ENCODE data around the gene POLR2E. TPM values are rescaled to one million over a fixed set of nuclear protein-coding genes. Genes with fewer than 3 reads are reported as not detected.

POLR2E gene
- total and polyA plus RNA-seq, 2 of the 8 experiments (the other 6 are each of a cell fraction or from before 2014, with no cell fraction given) = 281 to 381 TPM

GRCh38 chr19:1054102-1055027 is 40.8 kb downstream of the POLR2E start:
- FAIRE-seq = no peak
- Histone ChIP-seq H3K9ac (replicated peaks in 1 of 4; ENCODE audit: extremely low read depth in 1 of 4, low read depth in 3 of 4, low read length in 3 of 4) (no peak overlapping the region), H3K27ac (ENCODE audit: low read depth, low read length) (no peak overlapping the region), H4K8ac (ENCODE audit: extremely low read depth, insufficient read depth, low read length) (no peak overlapping the region), H2BK15ac (ENCODE audit: low read length) (no peak overlapping the region), H3K27me3 (replicated peaks in 1 of 4; ENCODE audit: control insufficient read depth in 3 of 4, extremely low read depth in 1 of 4, insufficient read depth in 3 of 4, low read length in 3 of 4) (no peaks in the 10 kb centered on the region; a peak in 1 of 7 replicates), H2BK12ac (ENCODE audit: low read depth, low read length) (no peak overlapping the region), H2BK20ac (ENCODE audit: low read length) (no peak overlapping the region), H4K5ac (ENCODE audit: insufficient read length, low read depth, low read length) (no peak overlapping the region), H3K23me2 (ENCODE audit: low read depth, low read length) (peaks cover 3% of the 10 kb centered on the region; the same call in 1 of the 2 replicates), H2AFZ (ENCODE audit: low read length) (no peak overlapping the region), H2AK5ac (ENCODE audit: low read depth, low read length) (no peak overlapping the region), H4K20me1 (replicated peaks in 1 of 2; ENCODE audit: control insufficient read depth in 1 of 2, insufficient read depth in 2 of 2, low read length in 2 of 2) (no peaks in the 10 kb centered on the region), H4K91ac (replicated peaks; ENCODE audit: insufficient read length, low read length) (no peak overlapping the region), H3K36me3 (ENCODE audit: control insufficient read depth in 2 of 4, insufficient read depth in 4 of 4, low read length in 3 of 4) (peaks cover 0 to 46% (median 14%) of the 10 kb centered on the region in 4 experiments; a peak in 6 of 8 replicates), H3K9me3 (ENCODE audit: insufficient read depth in 2 of 2, low read depth in 1 of 2, low read length in 1 of 2) (peaks cover 35 to 51% of the 10 kb centered on the region in 2 experiments), H3K79me2 (ENCODE audit: control insufficient read depth in 1 of 2, insufficient read depth in 2 of 2, low read length in 2 of 2) (no peaks in the 10 kb centered on the region), H3K23ac (ENCODE audit: insufficient read length) (no peak overlapping the region), H3K4me2 (ENCODE audit: insufficient read depth in 1 of 2, low read depth in 2 of 2, low read length in 2 of 2) (no peak overlapping the region), H3K4me3 (ENCODE audit: extremely low read depth in 1 of 4, insufficient read depth in 2 of 4, low read depth in 3 of 4, low read length in 4 of 4) (no peak overlapping the region), H3K14ac (ENCODE audit: insufficient read length) (no peak overlapping the region), H2BK5ac (ENCODE audit: low read depth, low read length) (no peak overlapping the region), H2BK120ac (replicated peaks; ENCODE audit: low read depth, low read length) (no peak overlapping the region), H3K56ac (replicated peaks; ENCODE audit: insufficient read length, low read depth, low read length) (no peak overlapping the region), H3K79me1 (ENCODE audit: low read depth, low read length) (no peaks in the 10 kb centered on the region), H3K18ac (ENCODE audit: extremely low read depth, low read length) (no peak overlapping the region), H3K4ac (replicated peaks; ENCODE audit: insufficient read length, low read depth, low read length) (no peak overlapping the region), H3K4me1 (replicated peaks in 1 of 4; ENCODE audit: control insufficient read depth in 3 of 4, insufficient read depth in 4 of 4, low read length in 3 of 4) (no peaks in the 10 kb centered on the region)
- no peak for TF ChIP-seq BCL11A (IDR thresholded peaks at IDR 0.05; ENCODE audit: low read depth in 2 of 2, low read length in 2 of 2)
- TF ChIP-seq BACH1 (IDR thresholded peaks at IDR 0.05; ENCODE audit: low read length) = no peak
- no peak for TF ChIP-seq HDAC6 (IDR thresholded peaks at IDR 0.05; ENCODE audit: low read depth, low read length)
- peak; percentile 39; the same call in 1 of the 2 replicates for TF ChIP-seq KDM1A (IDR thresholded peaks at IDR 0.05; ENCODE audit: borderline replicate concordance, low read length)
- TF ChIP-seq, protein P1, sequence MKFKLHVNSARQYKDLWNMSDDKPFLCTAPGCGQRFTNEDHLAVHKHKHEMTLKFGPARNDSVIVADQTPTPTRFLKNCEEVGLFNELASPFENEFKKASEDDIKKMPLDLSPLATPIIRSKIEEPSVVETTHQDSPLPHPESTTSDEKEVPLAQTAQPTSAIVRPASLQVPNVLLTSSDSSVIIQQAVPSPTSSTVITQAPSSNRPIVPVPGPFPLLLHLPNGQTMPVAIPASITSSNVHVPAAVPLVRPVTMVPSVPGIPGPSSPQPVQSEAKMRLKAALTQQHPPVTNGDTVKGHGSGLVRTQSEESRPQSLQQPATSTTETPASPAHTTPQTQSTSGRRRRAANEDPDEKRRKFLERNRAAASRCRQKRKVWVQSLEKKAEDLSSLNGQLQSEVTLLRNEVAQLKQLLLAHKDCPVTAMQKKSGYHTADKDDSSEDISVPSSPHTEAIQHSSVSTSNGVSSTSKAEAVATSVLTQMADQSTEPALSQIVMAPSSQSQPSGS (IDR thresholded peaks at IDR 0.05; ENCODE audit: low read length) = no peak
- CTCF ChIA-PET (ENCODE audit: partially characterized antibody) = interaction anchor here (0.9 to 1.2 kb wide), 3 partner anchors 10 to 43 kb away, joined by 3 to 5 read pairs (median 4); no protein-coding TSS in a partner anchor
- POLR2A ChIA-PET (ENCODE audit: partially characterized antibody) = interaction anchor here (0.7 to 2.5 kb wide), 6 partner anchors 10 to 31 kb away, joined by 3 to 10 read pairs (median 6); partner anchors contain the start of genes ABCA7 and CNN2
- WGBS, 2 experiments (ENCODE audit: extremely low coverage in 1 of 2, insufficient coverage in 1 of 2, insufficient read length in 1 of 2, insufficient replicate concordance in 2 of 2, low coverage in 1 of 2, low lambda C conversion rate in 2 of 2, missing lambda C conversion rate in 1 of 2) = 94% methylated on average over 24 of the region's 28 CpGs; no CpG with 5 or more reads in 1 of the 2 experiments
- no peak for DNase-seq (ENCODE audit: low read depth in 1 of 2, low spot score in 2 of 2)
